Measurements from ENCODE around the gene SHH. TPM values are rescaled to one million over a fixed set of nuclear protein-coding genes. Genes with fewer than 3 reads are reported as not detected.
A peak's percentile ranks its signal among the peaks of the same experiment; 100 is the strongest.

SHH gene
- total and polyA plus RNA-seq, 4 donors: 0.10 to 0.25 TPM; not detected in 2

- peak; percentile 29 to 43 for DNase-seq
- Histone ChIP-seq H3K27me3 (ENCODE audit: control insufficient read depth in 1 of 2, insufficient read depth in 2 of 2, low read length in 1 of 2) (no peaks in the 10 kb centered on the region), H3K27ac (ENCODE audit: low read depth in 1 of 2, low read length in 2 of 2) (no peak overlapping the region), H3K4me1 (ENCODE audit: control insufficient read depth in 1 of 2, insufficient read depth in 2 of 2, low read length in 2 of 2) (no peaks in the 10 kb centered on the region), H3K36me3 (ENCODE audit: control insufficient read depth in 1 of 2, insufficient read depth in 2 of 2, low read length in 1 of 2) (no peaks in the 10 kb centered on the region), H3K4me3 (ENCODE audit: low read length in 2 of 2) (no peak overlapping the region), H3K9me3 (ENCODE audit: control insufficient read depth, low read length) (no peaks in the 10 kb centered on the region)
- no peak for ATAC-seq (ENCODE audit: low FRiP score)
- 76 to 77% methylated on average over 17 of the region's 17 CpGs for WGBS, 2 donors
- intact Hi-C loops (cut with DNase I): no loop called here
Observed at GRCh38 chr7:155829796-155830470, 17.7 kb upstream of the SHH start.

- no peaks in the 10 kb centered on the region for H3K27me3 ChIP-seq (ENCODE audit: control insufficient read depth in 1 of 2, insufficient read depth in 2 of 2, low read length in 1 of 2)
Observed at GRCh38 chr7:155825336-155825735, 13.1 kb upstream of the SHH start.

GRCh38 chr7:155824227-155824886 is 12.1 kb upstream of the SHH start:
- 79 to 84% methylated on average over 17 of the region's 17 CpGs for WGBS, 2 donors
- no peaks in the 10 kb centered on the region for H3K27me3 ChIP-seq (ENCODE audit: control insufficient read depth in 1 of 2, insufficient read depth in 2 of 2, low read length in 1 of 2)
- intact Hi-C loops (cut with DNase I): no loop called here
- no peaks in the 10 kb centered on the region for H3K9me3 ChIP-seq (ENCODE audit: control insufficient read depth, low read length)
- ATAC-seq (ENCODE audit: low FRiP score): no peak
- DNase-seq: no peak
- no peaks in the 10 kb centered on the region for H3K36me3 ChIP-seq (ENCODE audit: control insufficient read depth in 1 of 2, insufficient read depth in 2 of 2, low read length in 1 of 2)
- no peaks in the 10 kb centered on the region for H3K4me1 ChIP-seq (ENCODE audit: control insufficient read depth in 1 of 2, insufficient read depth in 2 of 2, low read length in 2 of 2)
- H3K27ac ChIP-seq (ENCODE audit: low read depth in 1 of 2, low read length in 2 of 2): no peak overlapping the region
- H3K4me3 ChIP-seq (ENCODE audit: low read length in 2 of 2): no peak overlapping the region

More at GRCh38 chr7:155825336-155825735, 13.1 kb upstream of the SHH start:
- H3K4me3 ChIP-seq (ENCODE audit: low read length in 2 of 2): no peak overlapping the region
- DNase-seq (no peak), ATAC-seq (ENCODE audit: low FRiP score) (no peak)
- intact Hi-C loops (cut with DNase I): no loop called here
- no peaks in the 10 kb centered on the region for H3K4me1 ChIP-seq (ENCODE audit: control insufficient read depth in 1 of 2, insufficient read depth in 2 of 2, low read length in 2 of 2)
- no peaks in the 10 kb centered on the region for H3K36me3 ChIP-seq (ENCODE audit: control insufficient read depth in 1 of 2, insufficient read depth in 2 of 2, low read length in 1 of 2)
- 46 to 60% methylated on average over 3 of the region's 3 CpGs for WGBS, 2 donors
- no peaks in the 10 kb centered on the region for H3K9me3 ChIP-seq (ENCODE audit: control insufficient read depth, low read length)
- no peak overlapping the region for H3K27ac ChIP-seq (ENCODE audit: low read depth in 1 of 2, low read length in 2 of 2)

GRCh38 chr7:155821851-155822250 is 9.6 kb upstream of the SHH start:
- DNase-seq: no peak
- no peaks in the 10 kb centered on the region for H3K27me3 ChIP-seq (ENCODE audit: control insufficient read depth in 1 of 2, insufficient read depth in 2 of 2, low read length in 1 of 2)
- ATAC-seq (ENCODE audit: low FRiP score): no peak
- no peaks in the 10 kb centered on the region for H3K4me1 ChIP-seq (ENCODE audit: control insufficient read depth in 1 of 2, insufficient read depth in 2 of 2, low read length in 2 of 2)
- no peak overlapping the region for H3K4me3 ChIP-seq (ENCODE audit: low read length in 2 of 2)
- intact Hi-C loops (cut with DNase I): no loop called here
- no peaks in the 10 kb centered on the region for H3K36me3 ChIP-seq (ENCODE audit: control insufficient read depth in 1 of 2, insufficient read depth in 2 of 2, low read length in 1 of 2)
- no peaks in the 10 kb centered on the region for H3K9me3 ChIP-seq (ENCODE audit: control insufficient read depth, low read length)
- no peak overlapping the region for H3K27ac ChIP-seq (ENCODE audit: low read depth in 1 of 2, low read length in 2 of 2)
- 75 to 79% methylated on average over 11 of the region's 11 CpGs for WGBS, 2 donors

- H3K4me3 ChIP-seq (ENCODE audit: low read length in 2 of 2): no peak overlapping the region
- DNase-seq: no peak
- no peaks in the 10 kb centered on the region for H3K9me3 ChIP-seq (ENCODE audit: control insufficient read depth, low read length)
- H3K27me3 ChIP-seq (ENCODE audit: control insufficient read depth in 1 of 2, insufficient read depth in 2 of 2, low read length in 1 of 2): no peaks in the 10 kb centered on the region
- H3K27ac ChIP-seq (ENCODE audit: low read depth in 1 of 2, low read length in 2 of 2): no peak overlapping the region
- 78 to 79% methylated on average over 13 of the region's 13 CpGs for WGBS, 2 donors
- H3K4me1 ChIP-seq (ENCODE audit: control insufficient read depth in 1 of 2, insufficient read depth in 2 of 2, low read length in 2 of 2): no peaks in the 10 kb centered on the region
- ATAC-seq (ENCODE audit: low FRiP score): no peak
- intact Hi-C loops (cut with DNase I): no loop called here
- no peaks in the 10 kb centered on the region for H3K36me3 ChIP-seq (ENCODE audit: control insufficient read depth in 1 of 2, insufficient read depth in 2 of 2, low read length in 1 of 2)
Observed at GRCh38 chr7:155820788-155821187, 8.5 kb upstream of the SHH start.

GRCh38 chr7:155820246-155820645 is 8.0 kb upstream of the SHH start:
- no peaks in the 10 kb centered on the region for H3K4me1 ChIP-seq (ENCODE audit: control insufficient read depth in 1 of 2, insufficient read depth in 2 of 2, low read length in 2 of 2)
- no peaks in the 10 kb centered on the region for H3K9me3 ChIP-seq (ENCODE audit: control insufficient read depth, low read length)
- no peaks in the 10 kb centered on the region for H3K36me3 ChIP-seq (ENCODE audit: control insufficient read depth in 1 of 2, insufficient read depth in 2 of 2, low read length in 1 of 2)
- no peak overlapping the region for H3K27ac ChIP-seq (ENCODE audit: low read depth in 1 of 2, low read length in 2 of 2)
- WGBS, 2 donors: 86 to 87% methylated on average over 17 to 18 of the region's 18 CpGs
- ATAC-seq (ENCODE audit: low FRiP score) (no peak), DNase-seq (no peak)
- H3K27me3 ChIP-seq (ENCODE audit: control insufficient read depth in 1 of 2, insufficient read depth in 2 of 2, low read length in 1 of 2): no peaks in the 10 kb centered on the region
- intact Hi-C loops (cut with DNase I): no loop called here
- no peak overlapping the region for H3K4me3 ChIP-seq (ENCODE audit: low read length in 2 of 2)

GRCh38 chr7:155819186-155819585 is 6.9 kb upstream of the SHH start:
- no peak overlapping the region for H3K4me3 ChIP-seq (ENCODE audit: low read length in 2 of 2)
- WGBS, 2 donors: 66 to 74% methylated on average over 12 of the region's 12 CpGs
- H3K36me3 ChIP-seq (ENCODE audit: control insufficient read depth in 1 of 2, insufficient read depth in 2 of 2, low read length in 1 of 2): no peaks in the 10 kb centered on the region
- ATAC-seq (ENCODE audit: low FRiP score): no peak
- no peak for DNase-seq
- no peak overlapping the region for H3K27ac ChIP-seq (ENCODE audit: low read depth in 1 of 2, low read length in 2 of 2)
- no peaks in the 10 kb centered on the region for H3K9me3 ChIP-seq (ENCODE audit: control insufficient read depth, low read length)
- no peaks in the 10 kb centered on the region for H3K4me1 ChIP-seq (ENCODE audit: control insufficient read depth in 1 of 2, insufficient read depth in 2 of 2, low read length in 2 of 2)
- intact Hi-C loops (cut with DNase I): no loop called here
- no peaks in the 10 kb centered on the region for H3K27me3 ChIP-seq (ENCODE audit: control insufficient read depth in 1 of 2, insufficient read depth in 2 of 2, low read length in 1 of 2)

GRCh38 chr7:155818820-155819168 is 6.5 kb upstream of the SHH start:
- WGBS, 2 donors: 65 to 66% methylated on average over 6 of the region's 6 CpGs
- intact Hi-C loops (cut with DNase I): no loop called here
- ATAC-seq (ENCODE audit: low FRiP score) (no peak), DNase-seq (no peak)
- Histone ChIP-seq H3K36me3 (ENCODE audit: control insufficient read depth in 1 of 2, insufficient read depth in 2 of 2, low read length in 1 of 2) (no peaks in the 10 kb centered on the region), H3K27ac (ENCODE audit: low read depth in 1 of 2, low read length in 2 of 2) (no peak overlapping the region), H3K4me1 (ENCODE audit: control insufficient read depth in 1 of 2, insufficient read depth in 2 of 2, low read length in 2 of 2) (no peaks in the 10 kb centered on the region), H3K4me3 (ENCODE audit: low read length in 2 of 2) (no peak overlapping the region), H3K27me3 (ENCODE audit: control insufficient read depth in 1 of 2, insufficient read depth in 2 of 2, low read length in 1 of 2) (no peaks in the 10 kb centered on the region), H3K9me3 (ENCODE audit: control insufficient read depth, low read length) (no peaks in the 10 kb centered on the region)

- no peaks in the 10 kb centered on the region for H3K9me3 ChIP-seq (ENCODE audit: control insufficient read depth, low read length)
- no peaks in the 10 kb centered on the region for H3K27me3 ChIP-seq (ENCODE audit: control insufficient read depth in 1 of 2, insufficient read depth in 2 of 2, low read length in 1 of 2)
- ATAC-seq (ENCODE audit: low FRiP score): no peak
- DNase-seq: no peak
- 13 to 19% methylated on average over 21 of the region's 21 CpGs for WGBS, 2 donors
- H3K4me3 ChIP-seq (ENCODE audit: low read length in 2 of 2): no peak overlapping the region
- H3K27ac ChIP-seq (ENCODE audit: low read depth in 1 of 2, low read length in 2 of 2): no peak overlapping the region
- H3K36me3 ChIP-seq (ENCODE audit: control insufficient read depth in 1 of 2, insufficient read depth in 2 of 2, low read length in 1 of 2): no peaks in the 10 kb centered on the region
- H3K4me1 ChIP-seq (ENCODE audit: control insufficient read depth in 1 of 2, insufficient read depth in 2 of 2, low read length in 2 of 2): no peaks in the 10 kb centered on the region
- intact Hi-C loops (cut with DNase I): no loop called here
Observed at GRCh38 chr7:155818154-155818819, 6.0 kb upstream of the SHH start.

Measured in aorta (tissue), 5 donors.